Activated CD8-positive, alpha-beta T cell treated with anti-CD3 and anti-CD28 coated beads for 36 hours (primary cell): ENCODE results near the gene LRRC7. TPM values are rescaled to one million over a fixed set of nuclear protein-coding genes. Genes with fewer than 3 reads are reported as not detected.
A peak's percentile ranks its signal among the peaks of the same experiment; 100 is the strongest.

Source experiments
- ATAC-seq: fragments of 200-7000 bp; cut with Tn5 transposase; one replicate; pipeline ENCODE4 v1.10.0; 2021; ENCODE audit warnings: mild to moderate bottlenecking, moderate library complexity
- CTCF ChIA-PET: fragments of 350-600 bp; sonication (Branson Sonifier 250); formaldehyde crosslinking; loops from one replicate; lab custom pipeline; 2021; ENCODE audit warnings: antibody characterized with exemption; lab: Charles Lee
- POLR2A ChIA-PET: fragments of 350-600 bp; sonication (Branson Sonifier 250); formaldehyde crosslinking; loops from one replicate; lab custom pipeline; 2021; ENCODE audit warnings: antibody characterized with exemption; lab: Charles Lee
- DNase-seq: peaks from one replicate; pipeline ENCODE4 v3.0.0-alpha.2; 2020
- H3K27ac Mint-ChIP-seq: one replicate; pipeline ENCODE4 v1.8.0; 2021; ENCODE audit warnings: mild to moderate bottlenecking, mixed read lengths
- H3K27me3 Mint-ChIP-seq: one replicate; pipeline ENCODE4 v1.8.0; 2021; ENCODE audit warnings: mixed read lengths
- H3K36me3 Mint-ChIP-seq: one replicate; pipeline ENCODE4 v1.8.0; 2021; ENCODE audit warnings: low read depth, mixed read lengths
- H3K4me1 Mint-ChIP-seq: one replicate; pipeline ENCODE4 v1.8.0; 2021; ENCODE audit warnings: low read depth, mixed read lengths
- H3K4me3 Mint-ChIP-seq: one replicate; pipeline ENCODE4 v1.8.0; 2021; ENCODE audit warnings: mild to moderate bottlenecking, moderate library complexity, mixed read lengths
- H3K9me3 Mint-ChIP-seq: one replicate; pipeline ENCODE4 v1.8.0; 2021; ENCODE audit warnings: mixed read lengths
- intact Hi-C: fragments of 100-400 bp; cut with micrococcal nuclease; formaldehyde crosslinking; loops from one replicate; pipeline ENCODE4 v1.10.0; 2022
- total RNA-seq, 2 experiments: library from RNA; stranded (reverse); gene quantifications; one replicate each; pipeline ENCODE4 v1.2.3, GENCODE V29; 2021
- TF ChIP-seq, protein P1 (sequence below): fragments of 200-600 bp; IDR thresholded peaks from one replicate; pipeline ENCODE4 v1.8.0; 2022; ENCODE audit warnings: antibody characterized with exemption, mild to moderate bottlenecking

LRRC7 gene
- total RNA-seq, 2 experiments from 2014 or later: 0.27 to 0.29 TPM

- POLR2A ChIA-PET: no interaction called here
- Mint-ChIP-seq H3K27me3 (no peaks in the 10 kb centered on the region), H3K9me3 (no peaks in the 10 kb centered on the region), H3K36me3 (no peaks in the 10 kb centered on the region), H3K4me3 (no peak overlapping the region), H3K4me1 (no peaks in the 10 kb centered on the region), H3K27ac (no peak overlapping the region)
- CTCF ChIA-PET: no interaction called here
- TF ChIP-seq, protein P1, sequence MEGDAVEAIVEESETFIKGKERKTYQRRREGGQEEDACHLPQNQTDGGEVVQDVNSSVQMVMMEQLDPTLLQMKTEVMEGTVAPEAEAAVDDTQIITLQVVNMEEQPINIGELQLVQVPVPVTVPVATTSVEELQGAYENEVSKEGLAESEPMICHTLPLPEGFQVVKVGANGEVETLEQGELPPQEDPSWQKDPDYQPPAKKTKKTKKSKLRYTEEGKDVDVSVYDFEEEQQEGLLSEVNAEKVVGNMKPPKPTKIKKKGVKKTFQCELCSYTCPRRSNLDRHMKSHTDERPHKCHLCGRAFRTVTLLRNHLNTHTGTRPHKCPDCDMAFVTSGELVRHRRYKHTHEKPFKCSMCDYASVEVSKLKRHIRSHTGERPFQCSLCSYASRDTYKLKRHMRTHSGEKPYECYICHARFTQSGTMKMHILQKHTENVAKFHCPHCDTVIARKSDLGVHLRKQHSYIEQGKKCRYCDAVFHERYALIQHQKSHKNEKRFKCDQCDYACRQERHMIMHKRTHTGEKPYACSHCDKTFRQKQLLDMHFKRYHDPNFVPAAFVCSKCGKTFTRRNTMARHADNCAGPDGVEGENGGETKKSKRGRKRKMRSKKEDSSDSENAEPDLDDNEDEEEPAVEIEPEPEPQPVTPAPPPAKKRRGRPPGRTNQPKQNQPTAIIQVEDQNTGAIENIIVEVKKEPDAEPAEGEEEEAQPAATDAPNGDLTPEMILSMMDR: no peak
- ATAC-seq: no peak
- DNase-seq: no peak
- intact Hi-C loops: no loop called here
Observed at GRCh38 chr1:69787151-69787550, 219.4 kb downstream of the LRRC7 start.

GRCh38 chr1:69791311-69791710, 223.6 kb downstream of the LRRC7 start:
- Mint-ChIP-seq H3K36me3 (no peaks in the 10 kb centered on the region), H3K9me3 (no peaks in the 10 kb centered on the region), H3K4me3 (no peak overlapping the region), H3K27ac (no peak overlapping the region), H3K27me3 (no peaks in the 10 kb centered on the region), H3K4me1 (no peaks in the 10 kb centered on the region)
- ATAC-seq (no peak), DNase-seq (no peak)
- TF ChIP-seq, protein P1: no peak
- POLR2A ChIA-PET: no interaction called here
- intact Hi-C loops: no loop called here
- CTCF ChIA-PET: no interaction called here

DNA sequence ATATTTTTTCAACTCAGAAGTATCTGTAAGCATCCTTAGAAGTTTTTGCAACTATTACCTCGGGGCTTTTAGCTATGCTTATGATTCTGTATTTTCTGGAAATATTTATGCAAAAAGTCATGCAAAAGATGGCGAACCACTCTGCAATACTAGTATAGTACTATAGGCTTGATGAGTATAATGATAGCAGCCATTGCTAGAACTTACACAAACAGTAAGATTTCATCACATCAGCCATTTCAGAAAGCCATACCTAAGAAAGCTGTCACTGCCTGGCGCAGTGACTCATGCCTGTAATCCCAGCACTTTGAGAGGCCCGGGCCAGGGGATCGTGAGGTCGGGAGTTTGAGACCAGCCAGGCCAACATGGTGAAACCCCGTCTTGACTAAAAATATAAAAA, 227.1 kb downstream of the LRRC7 start:
- H3K4me1 Mint-ChIP-seq: no peaks in the 10 kb centered on the region
- ATAC-seq: no peak
- H3K27me3 Mint-ChIP-seq: no peaks in the 10 kb centered on the region
- ChIA-PET CTCF (no interaction called here), POLR2A (no interaction called here)
- H3K4me3 Mint-ChIP-seq: no peak overlapping the region
- intact Hi-C loops: no loop called here
- peaks cover 3% of the 10 kb centered on the region for H3K9me3 Mint-ChIP-seq
- TF ChIP-seq, protein P1: no peak
- H3K36me3 Mint-ChIP-seq: no peaks in the 10 kb centered on the region
- H3K27ac Mint-ChIP-seq: no peak overlapping the region
- DNase-seq: no peak

DNA sequence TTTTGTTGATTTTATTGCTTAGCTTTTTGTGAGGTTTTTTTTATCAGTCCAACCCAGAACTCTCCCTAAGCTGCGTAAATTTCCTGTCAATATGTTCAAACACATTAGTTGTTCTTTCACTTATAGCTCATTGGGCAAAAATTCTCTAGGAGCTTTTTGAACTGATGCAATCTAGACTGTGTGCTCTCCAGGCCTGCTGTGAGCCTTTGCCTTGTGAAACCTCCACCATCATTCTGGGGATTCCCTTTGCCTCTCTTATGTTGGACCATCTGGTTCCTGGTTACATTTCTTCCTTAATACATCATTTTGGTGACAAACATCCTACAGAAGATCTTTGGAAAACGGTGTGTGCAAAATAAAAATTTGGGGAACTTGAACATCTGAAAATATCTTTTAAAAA, 247.2 kb downstream of the LRRC7 start:
- ATAC-seq: peak; percentile 45
- Mint-ChIP-seq H3K36me3 (no peaks in the 10 kb centered on the region), H3K27ac (peak overlapping the region; percentile 69), H3K27me3 (no peaks in the 10 kb centered on the region), H3K4me1 (no peaks in the 10 kb centered on the region), H3K9me3 (no peaks in the 10 kb centered on the region), H3K4me3 (no peak overlapping the region)
- ChIA-PET POLR2A (no interaction called here), CTCF (no interaction called here)
- TF ChIP-seq, protein P1: no peak
- no peak for DNase-seq
- intact Hi-C loops: no loop called here

DNA sequence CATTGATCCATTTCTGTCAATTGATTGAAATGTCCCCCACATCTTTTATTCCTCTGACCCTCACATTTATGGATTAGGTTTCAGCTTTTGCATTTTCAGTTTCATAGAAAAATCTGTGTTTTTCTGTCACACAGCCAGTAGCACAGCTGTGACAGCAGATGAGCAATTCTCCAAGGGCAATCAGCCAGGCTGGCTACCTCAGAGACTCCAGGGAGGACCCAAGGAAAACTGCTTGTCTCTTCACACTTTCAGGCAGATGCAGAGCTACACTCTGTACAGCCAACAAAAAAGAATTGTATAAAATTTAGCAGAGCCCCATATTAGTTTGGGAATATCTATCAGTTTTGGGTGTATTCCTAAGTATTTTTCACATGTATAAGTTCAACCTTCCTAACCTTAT, 257.2 kb downstream of the LRRC7 start:
- H3K9me3 Mint-ChIP-seq: no peaks in the 10 kb centered on the region
- POLR2A ChIA-PET: no interaction called here
- ATAC-seq: no peak

More for the DNA sequence above, 257.2 kb downstream of the LRRC7 start:
- no peaks in the 10 kb centered on the region for H3K36me3 Mint-ChIP-seq
- no peak for DNase-seq
- no peaks in the 10 kb centered on the region for H3K4me1 Mint-ChIP-seq
- H3K27me3 Mint-ChIP-seq: no peaks in the 10 kb centered on the region
- no peak overlapping the region for H3K27ac Mint-ChIP-seq
- CTCF ChIA-PET: no interaction called here
- H3K4me3 Mint-ChIP-seq: no peak overlapping the region
- intact Hi-C loops: no loop called here
- TF ChIP-seq, protein P1: no peak
